CD4-positive, alpha-beta T cell treated with Interleukin-15 for 4 hours (primary cell): ENCODE measurements around the gene TRAF3.
"Not testable (repeated sequence)": the region's sequence is repeated elsewhere in the genome, so short reads cannot be mapped to it uniquely, and the experiment has no call there.

ENCODE experiments used
- DNase-seq: peaks from one replicate; pipeline ENCODE4 v3.0.0-alpha.2; 2020; ENCODE audit warnings: low spot score

TRAF3 gene

GRCh38 chr14:102924632-102925588 is 147.7 kb downstream of the TRAF3 start:
- DNase-seq, result no peak

GRCh38 chr14:102925646-102926045 is 148.4 kb downstream of the TRAF3 start:
- DNase-seq, result no peak

- DNase-seq, result no peak
Observed at GRCh38 chr14:102926104-102926503, 148.9 kb downstream of the TRAF3 start.

GRCh38 chr14:102926840-102927239 is 149.6 kb downstream of the TRAF3 start:
- DNase-seq, result not testable (repeated sequence)

GRCh38 chr14:102927346-102927877 is 150.2 kb downstream of the TRAF3 start:
- DNase-seq, result no peak

GRCh38 chr14:102927878-102928411 is 150.7 kb downstream of the TRAF3 start:
- no peak for DNase-seq

GRCh38 chr14:102928412-102929240 is 151.4 kb downstream of the TRAF3 start:
- peak; percentile 77 for DNase-seq

- no peak for DNase-seq
Observed at GRCh38 chr14:102929241-102930137, 152.2 kb downstream of the TRAF3 start.

GRCh38 chr14:102930138-102930752 is 153.0 kb downstream of the TRAF3 start:
- DNase-seq, result no peak

GRCh38 chr14:102930753-102931579 is 153.7 kb downstream of the TRAF3 start:
- no peak for DNase-seq

GRCh38 chr14:102931580-102932285 is 154.5 kb downstream of the TRAF3 start:
- no peak for DNase-seq

- no peak for DNase-seq
Observed at GRCh38 chr14:102932484-102933248, 155.4 kb downstream of the TRAF3 start.

- no peak for DNase-seq
Observed at GRCh38 chr14:102933618-102934231, 156.5 kb downstream of the TRAF3 start.

- no peak for DNase-seq
Observed at GRCh38 chr14:102935756-102936155, 158.5 kb downstream of the TRAF3 start.

- DNase-seq, result no peak
Observed at GRCh38 chr14:102937331-102938175, 160.3 kb downstream of the TRAF3 start.

- no peak for DNase-seq
Observed at GRCh38 chr14:102938191-102938590, 160.9 kb downstream of the TRAF3 start.

GRCh38 chr14:102939329-102939728 is 162.1 kb downstream of the TRAF3 start:
- no peak for DNase-seq
